Thyroid gland (tissue), 4 donors: ENCODE data around the gene ZNF91.

Experiments used
- POLR2A ChIP-seq, 2 donors: fragments of 450-650 bp; IDR thresholded peaks; one replicate each; pipeline ENCODE4 v1.6.1; 2017; ENCODE audit warnings: antibody characterized with exemption in 2 of 2, mild to moderate bottlenecking in 2 of 2, moderate library complexity in 1 of 2
- TF ChIP-seq, protein P1 (sequence below), 6 experiments: fragments of 200-600 bp in 3 of 6; fragments of 450-650 bp in 3 of 6; sonication (generic) in 3 of 6; IDR thresholded peaks; one replicate each; pipeline ENCODE4 v1.5.1; 2016 to 2019; ENCODE audit warnings: antibody characterized with exemption in 6 of 6, mild to moderate bottlenecking in 2 of 6, inconsistent platforms in 1 of 6, moderate library complexity in 1 of 6

DNA sequence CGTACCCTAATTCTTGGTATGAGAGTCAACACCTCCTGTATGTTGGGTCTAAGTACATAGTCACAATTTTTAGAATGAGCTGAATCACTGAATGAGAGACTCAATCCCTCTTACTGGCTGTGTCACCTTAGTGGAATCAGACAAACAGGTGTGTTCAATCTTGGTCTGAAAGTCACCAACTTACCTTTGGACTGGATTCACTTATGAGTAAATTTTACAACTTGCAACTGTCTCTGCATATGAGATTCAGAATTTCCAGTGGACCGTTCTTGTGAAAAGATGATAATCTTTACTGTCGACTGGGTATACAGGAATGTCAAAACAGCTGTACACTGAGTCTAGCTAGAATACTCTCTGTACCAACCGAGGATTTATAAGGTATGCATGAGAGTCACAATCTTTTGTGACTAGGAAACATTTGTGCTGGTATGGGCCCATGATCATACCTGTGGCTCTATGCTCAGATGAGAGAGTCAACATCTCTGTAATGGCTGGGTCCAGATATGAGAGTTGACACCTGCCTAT, 5.9 kb upstream of the ZNF91 start:
- TF ChIP-seq, protein P1, sequence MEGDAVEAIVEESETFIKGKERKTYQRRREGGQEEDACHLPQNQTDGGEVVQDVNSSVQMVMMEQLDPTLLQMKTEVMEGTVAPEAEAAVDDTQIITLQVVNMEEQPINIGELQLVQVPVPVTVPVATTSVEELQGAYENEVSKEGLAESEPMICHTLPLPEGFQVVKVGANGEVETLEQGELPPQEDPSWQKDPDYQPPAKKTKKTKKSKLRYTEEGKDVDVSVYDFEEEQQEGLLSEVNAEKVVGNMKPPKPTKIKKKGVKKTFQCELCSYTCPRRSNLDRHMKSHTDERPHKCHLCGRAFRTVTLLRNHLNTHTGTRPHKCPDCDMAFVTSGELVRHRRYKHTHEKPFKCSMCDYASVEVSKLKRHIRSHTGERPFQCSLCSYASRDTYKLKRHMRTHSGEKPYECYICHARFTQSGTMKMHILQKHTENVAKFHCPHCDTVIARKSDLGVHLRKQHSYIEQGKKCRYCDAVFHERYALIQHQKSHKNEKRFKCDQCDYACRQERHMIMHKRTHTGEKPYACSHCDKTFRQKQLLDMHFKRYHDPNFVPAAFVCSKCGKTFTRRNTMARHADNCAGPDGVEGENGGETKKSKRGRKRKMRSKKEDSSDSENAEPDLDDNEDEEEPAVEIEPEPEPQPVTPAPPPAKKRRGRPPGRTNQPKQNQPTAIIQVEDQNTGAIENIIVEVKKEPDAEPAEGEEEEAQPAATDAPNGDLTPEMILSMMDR (IDR thresholded peaks at IDR 0.05), result no peak
- no peak for TF ChIP-seq POLR2A (IDR thresholded peaks at IDR 0.05)
